HEK293T (cell line): ENCODE measurements around the gene TLE3.

Experiments
- NFRKB ChIP-seq: fragments of 450-650 bp; IDR thresholded peaks from 2 replicates; pipeline ENCODE4 v1.6.1; 2016; ENCODE audit warnings: mild to moderate bottlenecking, moderate library complexity
- SP1 ChIP-seq: fragments of 450-650 bp; IDR thresholded peaks from 2 replicates; pipeline ENCODE4 v1.6.1; 2017

DNA sequence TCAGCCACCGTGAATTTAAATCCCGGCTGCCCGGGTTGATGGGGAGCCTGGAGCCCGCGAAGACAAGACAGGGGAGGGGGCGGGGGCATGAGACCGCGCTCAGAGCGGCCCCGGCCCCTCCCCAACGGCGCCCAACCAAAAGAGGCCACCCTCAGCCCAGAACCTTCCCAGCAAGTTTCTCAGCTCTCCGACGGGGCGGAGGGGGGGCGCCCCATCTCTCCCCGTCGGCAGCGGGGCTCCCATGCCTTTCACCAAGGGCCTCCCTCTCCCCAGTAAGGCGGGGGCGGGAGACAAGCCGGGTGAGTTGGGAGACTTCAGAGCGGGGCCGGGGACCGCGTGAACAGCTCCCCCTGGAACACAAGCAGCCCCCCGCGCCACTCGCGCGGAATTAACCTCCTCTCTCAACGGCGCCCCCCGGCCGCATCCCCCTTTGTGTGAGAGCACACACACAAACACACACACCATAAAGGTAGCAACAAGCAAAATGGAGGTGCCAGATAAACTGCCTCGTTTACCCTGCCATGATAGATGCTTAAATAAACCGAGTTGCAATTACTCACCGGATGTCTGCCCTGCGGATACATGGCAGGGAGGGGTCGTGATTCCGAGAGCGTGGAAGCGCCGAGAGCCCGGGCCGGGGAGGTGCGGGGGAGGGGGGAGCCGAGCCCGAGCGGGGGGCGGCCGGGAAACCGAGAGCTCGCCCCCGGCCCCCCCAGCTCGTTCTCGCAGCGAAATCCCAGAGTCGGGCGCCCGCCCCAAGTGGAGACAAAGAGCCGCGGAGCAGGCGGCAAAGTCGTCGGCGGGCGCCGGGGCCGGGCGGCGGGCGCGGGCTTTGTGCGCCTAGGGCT lies 1.3 kb downstream of the TLE3 start:
- TF ChIP-seq NFRKB (no peak), SP1 (no peak)
